Raji (cell line): ENCODE data around the gene MAST3.

Experiments
- POLR2A ChIP-seq: IDR thresholded peaks from 2 replicates; pipeline ENCODE4 v1.6.1; 2011; ENCODE audit warnings: low read depth, low read length, control low read depth; ENCODE audit not compliant: insufficient read depth

Gene MAST3

DNA sequence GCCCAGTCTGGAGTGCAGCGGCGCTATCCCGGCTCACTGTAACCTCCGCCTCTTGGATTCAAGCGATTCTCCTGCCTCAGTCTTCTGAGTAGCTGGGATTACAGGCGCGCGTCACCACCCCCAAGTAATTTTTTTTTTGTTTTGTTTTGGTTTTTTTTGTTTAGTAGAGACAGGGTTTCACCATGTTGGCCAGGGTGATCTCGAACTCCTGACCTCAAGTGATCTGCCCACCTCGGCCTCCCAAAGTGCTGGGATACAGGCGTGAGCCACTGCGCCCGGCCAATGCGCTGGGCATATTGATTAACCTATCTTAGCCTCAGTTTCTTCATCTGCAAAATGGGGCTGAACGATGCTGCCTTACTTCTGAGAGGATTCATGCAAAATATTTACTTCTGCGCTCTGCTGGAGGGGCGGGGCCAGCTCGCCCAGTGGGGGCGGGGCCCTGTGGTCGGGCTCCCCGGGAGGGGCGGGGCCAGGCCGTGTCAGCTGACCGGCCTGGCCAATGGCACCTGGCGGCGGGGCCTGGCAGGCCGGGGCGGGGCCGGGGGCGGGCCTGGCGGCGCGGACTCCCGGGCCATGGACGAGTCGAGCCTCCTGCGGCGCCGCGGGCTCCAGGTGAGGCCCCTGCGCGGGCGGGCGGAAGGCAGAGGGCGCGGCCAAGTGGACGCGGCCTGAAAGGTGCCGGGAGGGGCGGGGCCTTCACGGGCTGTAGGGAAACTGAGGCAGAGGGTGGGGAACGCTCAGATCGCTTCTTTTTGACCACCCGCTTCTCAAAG lies at the start of gene MAST3:
TSS of gene MAST3 (plus strand) at position 562 of the 776 bp plus-strand sequence. CDS start at position 577, 15 bp downstream.
- TF ChIP-seq POLR2A = no peak

DNA sequence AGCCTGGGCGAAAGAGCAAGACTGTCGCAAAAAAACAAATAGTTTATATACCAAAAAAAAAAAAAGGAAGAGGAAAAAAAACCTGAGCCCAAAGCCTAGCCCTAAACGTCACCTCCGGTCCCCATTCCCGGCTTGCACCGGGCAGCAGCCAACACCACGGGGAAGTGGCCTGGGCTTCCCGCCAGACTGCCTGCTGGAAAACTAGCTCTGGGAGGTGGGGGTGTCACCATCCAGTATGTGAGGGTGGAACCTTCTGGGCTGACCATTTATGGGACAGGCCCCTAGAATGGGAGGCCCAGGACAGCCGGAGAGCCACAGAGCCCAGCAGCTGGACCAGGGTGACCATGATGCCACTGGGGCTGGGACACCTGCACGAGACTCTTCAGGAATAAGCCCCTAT lies 48.2 kb upstream of the MAST3 start:
- TF ChIP-seq POLR2A = no peak

DNA sequence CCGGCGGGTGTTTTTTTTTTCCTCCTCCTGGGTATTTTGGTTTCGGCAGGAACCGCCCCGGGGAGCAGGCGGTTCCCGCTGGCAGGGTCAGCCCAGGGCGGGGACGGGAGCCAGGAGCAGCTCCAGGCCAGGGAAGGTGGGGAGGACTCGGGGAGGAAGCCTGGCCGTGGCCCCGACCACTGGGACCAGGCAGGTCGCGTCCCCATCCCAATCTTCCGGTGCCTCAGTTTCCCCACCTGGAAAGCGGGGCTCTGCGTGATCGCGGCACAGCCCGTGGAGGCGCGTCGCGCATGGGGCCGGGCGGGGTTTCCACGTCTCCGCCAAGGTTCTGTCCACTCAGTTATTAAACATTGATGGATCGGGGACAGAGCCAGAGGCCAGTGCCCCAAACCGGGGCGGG lies 45.7 kb upstream of the MAST3 start:
- TF ChIP-seq POLR2A = no peak

DNA sequence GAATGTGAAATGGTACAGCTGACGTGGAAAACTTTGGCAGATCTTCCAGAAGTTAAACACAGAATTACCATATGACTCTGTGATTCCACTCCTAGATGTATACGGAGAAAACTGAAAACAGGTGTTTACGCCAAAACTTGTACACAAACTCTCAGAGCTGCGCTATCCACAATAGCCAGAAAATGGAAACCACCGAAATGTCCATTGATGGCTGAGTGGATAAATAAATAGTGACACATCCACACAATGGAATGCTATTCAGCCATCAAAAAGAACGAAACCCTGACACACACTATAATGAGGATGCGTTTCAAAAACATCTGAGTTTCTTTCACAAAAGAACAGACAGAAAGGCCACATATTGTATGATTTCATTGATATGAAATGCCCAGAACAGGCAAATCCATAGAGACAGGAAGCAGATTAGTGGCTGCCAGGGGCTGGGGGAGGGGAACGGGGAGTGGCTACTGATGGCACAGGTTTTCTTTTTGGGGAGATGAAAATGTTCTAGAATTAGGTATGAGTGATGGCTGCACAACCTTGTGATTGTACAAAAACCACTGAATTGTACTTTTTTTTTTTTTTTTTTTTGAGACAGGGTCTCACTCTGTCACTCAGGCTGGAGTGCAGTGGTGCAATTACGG lies 43.9 kb upstream of the MAST3 start:
- TF ChIP-seq POLR2A = no peak

DNA sequence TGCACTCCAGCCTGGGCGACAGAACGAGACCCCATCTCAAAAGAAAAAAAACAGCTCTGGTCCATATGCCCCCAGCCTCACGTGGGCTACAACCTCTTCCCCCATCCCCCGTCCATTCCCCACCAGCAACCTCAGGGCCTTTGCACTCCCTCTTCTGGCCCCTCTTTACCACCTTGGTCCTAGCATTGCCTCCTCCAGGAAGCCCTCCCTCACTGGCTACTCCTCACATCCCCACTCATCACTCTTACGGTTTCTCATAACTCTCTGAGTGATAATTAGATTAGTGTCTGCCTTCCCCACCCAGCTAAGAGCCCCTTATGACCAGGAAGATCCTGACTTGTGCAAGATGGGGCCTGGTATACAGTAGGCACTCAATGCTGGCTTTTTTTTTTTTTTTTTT lies 41.6 kb upstream of the MAST3 start:
- TF ChIP-seq POLR2A = no peak

DNA sequence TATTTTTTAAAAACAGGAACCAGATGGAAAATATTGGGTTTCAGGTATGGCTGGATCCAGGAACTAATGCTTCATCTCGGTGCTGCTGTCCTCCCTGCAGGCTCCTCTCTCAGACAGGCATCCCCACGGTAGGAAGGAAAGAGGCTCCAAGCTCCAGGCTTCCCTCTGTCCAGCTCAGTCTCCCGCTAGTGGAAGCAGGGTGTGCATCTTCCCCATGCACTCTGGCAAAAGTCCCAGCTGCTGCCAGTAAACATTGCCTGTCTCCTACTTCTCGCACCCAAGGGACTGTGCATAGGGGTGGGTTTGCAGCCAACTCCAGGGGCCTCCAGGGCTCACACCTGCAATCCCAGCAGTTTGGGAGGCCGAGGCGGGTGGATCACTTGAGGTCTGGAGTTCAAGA lies 40.0 kb upstream of the MAST3 start:
- no peak for TF ChIP-seq POLR2A

DNA sequence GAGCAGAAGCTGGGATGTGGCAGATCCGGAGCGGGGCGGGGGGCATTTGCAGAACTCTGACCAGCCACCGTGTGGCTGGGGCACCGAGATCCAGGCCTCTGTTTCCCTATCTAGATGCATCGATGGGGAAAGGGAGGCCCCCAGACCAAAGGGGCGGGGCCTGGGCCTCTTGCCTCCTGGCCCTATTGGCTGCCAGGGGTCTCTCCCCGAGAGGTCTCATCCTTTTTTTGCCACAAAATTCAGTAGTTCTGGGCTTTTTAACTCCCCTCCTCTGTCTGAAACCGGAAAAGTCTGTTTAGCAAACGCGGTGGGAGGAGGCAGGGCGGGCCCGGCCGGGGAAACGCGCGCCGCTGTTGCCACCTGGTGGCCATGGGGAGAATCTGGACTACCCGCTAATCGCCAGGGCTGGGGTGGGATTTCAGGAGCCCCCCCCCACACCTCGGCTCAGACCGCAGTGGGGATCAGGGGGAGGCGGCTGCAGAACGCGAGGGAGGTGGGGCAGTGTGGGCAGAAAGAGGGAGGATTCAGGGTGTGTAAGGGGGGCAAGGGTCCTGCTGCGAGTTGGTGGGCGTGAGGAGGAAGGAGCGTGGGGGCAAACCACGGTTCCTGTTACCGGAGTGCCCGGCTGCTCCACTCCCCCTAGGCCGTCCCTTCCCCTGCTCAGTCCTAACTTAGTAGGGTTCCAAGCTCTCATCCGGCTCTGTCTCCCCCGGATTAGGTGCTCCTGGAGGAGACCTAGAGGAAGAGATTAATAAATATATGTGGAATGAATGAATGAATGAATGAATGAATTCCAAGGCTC lies 39.2 kb upstream of the MAST3 start:
- no peak for TF ChIP-seq POLR2A

DNA sequence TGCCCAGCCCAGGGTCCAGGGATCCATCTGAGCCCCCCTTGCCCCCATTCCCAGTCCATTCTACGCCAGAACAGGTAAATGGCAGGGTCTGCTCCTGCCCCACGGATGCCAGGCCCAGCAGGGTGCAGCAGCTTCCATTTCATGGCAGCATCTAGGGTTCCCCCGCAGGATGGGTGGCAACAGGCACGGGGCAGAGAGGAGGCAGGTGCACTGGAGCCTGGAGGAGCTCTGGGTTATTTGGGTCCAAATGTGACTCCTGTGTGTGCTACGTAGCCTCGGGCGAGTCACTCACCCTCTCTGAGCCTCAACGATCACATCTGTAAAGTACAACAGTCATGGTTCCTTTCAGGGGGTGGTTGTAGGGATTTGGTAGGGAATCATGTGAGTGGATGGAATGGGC lies 38.3 kb upstream of the MAST3 start:
- TF ChIP-seq POLR2A = no peak

DNA sequence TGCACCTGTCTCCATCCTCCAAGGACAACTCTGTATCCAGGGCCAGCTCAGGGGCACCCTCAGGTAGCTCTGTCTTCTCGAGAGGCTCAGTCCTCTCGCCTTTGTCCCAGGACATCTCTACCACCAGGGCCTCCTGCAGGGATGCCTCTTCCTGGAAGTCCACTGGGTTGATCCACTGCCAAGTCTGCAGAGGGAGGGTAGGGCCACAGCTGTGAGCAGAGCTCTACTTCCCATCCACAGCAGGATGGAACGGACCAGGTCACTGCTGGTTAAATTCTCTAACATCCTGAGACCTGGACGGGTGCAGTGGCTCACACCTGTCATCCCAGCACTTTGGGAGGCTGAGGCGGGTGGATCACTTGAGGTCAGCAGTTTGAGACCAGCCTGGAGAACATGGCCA lies 37.7 kb upstream of the MAST3 start:
- TF ChIP-seq POLR2A = no peak

DNA sequence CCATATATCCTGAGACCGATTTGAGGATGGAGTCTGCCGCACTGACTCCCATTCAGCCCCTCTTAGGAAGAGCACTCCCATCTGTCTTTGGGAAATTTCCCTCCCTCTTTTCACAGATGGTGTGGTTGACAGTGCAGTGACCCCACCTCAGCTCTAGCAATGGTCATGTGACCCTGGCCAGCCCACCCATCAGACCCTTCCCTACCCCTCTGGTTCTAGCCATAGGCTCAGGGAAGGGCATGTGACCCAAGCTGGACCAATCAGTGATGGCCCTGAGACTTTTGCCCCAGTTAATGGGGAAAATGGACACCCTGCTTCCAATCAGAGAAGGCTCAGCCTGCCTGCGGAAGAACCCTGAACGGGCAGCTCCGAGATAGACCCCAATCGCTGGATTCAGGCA lies 37.1 kb upstream of the MAST3 start:
- TF ChIP-seq POLR2A = no peak

DNA sequence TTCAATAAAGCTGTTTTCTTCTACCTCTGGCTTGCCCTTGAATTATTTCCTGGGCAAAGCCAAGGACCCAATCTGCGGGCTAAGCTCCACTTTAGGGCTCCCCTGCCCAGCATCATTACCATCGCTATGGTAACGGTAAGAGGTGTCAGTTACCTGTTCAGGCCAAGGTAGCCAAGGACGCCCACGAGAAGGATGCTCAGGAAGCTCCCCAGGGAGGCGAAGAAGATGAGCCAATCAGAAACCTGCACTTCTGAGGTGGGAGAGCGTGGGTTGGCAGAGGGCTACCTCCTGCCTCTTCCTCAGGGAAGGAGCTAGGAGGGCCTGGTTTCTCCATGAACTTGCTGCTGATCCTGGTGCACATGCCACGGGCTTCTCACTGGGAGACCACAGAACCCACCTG lies 35.5 kb upstream of the MAST3 start:
- TF ChIP-seq POLR2A = no peak

DNA sequence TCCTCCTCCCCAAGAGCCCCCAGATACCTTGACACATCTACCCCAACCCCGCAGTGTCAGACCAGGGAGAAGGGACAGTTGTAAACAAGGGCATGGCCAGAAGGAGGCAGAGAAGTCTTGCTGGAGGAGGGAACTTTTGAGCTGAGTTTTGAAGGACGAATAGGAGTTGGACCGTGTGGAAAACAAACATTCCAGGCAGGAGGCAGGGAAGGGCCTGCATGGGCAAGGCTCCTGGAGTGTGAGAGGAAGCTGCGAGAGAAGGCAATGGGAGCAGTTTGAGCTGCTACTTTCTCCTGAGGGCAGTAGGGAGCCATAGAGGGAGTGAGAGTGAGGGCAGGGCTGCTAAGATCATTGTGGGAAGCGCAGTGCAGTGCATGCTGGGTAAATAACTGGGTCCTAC lies 34.1 kb upstream of the MAST3 start:
- TF ChIP-seq POLR2A = no peak

DNA sequence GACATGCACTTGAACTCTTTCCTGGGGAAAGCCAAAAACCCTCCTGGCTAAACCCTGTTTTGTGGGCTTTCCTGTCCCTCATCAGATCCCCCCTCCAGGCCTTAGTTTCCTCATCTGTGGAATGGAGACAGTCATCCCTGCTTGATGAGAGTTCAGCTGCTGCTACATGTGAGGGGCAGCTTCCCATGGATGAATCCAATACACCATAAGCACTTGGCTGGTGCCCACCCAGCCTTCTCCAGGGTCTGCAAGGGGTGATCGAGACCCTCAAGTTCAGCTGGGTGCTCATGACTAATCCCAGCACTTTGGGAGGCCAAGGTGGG lies 32.4 kb upstream of the MAST3 start:
- TF ChIP-seq POLR2A = no peak

DNA sequence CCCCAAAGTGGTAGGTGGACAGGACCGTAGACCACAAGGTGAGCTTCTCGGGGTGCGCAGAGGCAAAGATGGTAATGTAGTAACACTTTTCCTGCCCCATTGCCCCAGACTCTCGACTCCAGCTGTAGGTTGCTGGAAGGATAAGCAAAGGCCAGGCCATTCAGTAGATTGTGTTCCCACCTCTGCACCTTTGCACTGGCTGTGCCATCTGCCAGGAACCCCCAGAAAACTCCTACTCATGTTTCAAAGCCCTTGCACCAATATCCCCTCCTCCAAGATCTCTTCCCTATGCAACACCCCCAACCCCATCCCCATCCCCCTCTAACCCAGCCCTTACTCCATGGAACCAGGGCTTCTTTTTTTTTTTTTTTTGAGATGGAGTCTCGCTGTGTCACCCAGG lies 29.2 kb upstream of the MAST3 start:
- TF ChIP-seq POLR2A = no peak

DNA sequence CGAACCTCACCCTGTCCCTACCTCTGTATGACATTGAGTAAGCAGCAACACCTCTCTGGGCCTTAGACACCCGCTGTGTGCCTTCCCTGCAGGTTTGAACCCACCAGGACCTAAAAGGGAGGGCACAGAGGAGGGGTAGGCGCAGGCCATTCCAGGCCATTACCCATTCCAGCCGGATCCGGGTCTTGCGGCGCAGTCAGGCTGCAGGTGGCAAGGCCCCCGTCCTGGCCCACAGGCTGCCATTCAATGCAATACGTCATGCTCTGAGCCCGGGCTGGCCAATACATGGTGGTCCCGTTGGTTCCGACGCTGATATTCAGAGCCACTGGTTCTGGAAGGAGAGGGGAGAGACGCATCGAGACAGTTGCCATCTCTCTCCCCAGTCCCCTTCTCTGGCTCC lies 28.2 kb upstream of the MAST3 start:
- TF ChIP-seq POLR2A = no peak

DNA sequence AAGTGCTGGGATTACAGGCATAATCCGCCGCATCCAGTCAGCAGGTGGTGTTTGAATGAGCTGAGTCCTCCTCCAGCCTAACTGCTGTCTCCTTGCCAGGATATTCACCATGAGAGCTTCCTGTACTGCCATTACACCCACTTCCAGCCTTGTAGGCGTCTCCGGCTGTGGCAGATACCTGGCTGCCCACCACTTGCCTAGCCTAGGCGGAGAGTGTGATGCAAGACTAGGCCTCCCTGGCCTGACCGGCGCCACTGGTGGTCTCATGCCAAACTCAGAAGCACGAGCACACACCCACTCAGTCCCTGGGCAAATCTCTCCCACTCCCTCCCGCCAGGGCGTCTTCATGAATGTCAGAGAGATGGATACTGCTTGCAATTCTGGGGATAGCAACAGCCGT lies 27.4 kb upstream of the MAST3 start:
- no peak for TF ChIP-seq POLR2A
